GM21515 (cell line): ENCODE data around the gene SMAP1.

Experiments used
- ATAC-seq: cut with Tn5 transposase; IDR thresholded peaks from one replicate; pipeline ENCODE4 v1.9.1; 2021; ENCODE audit not compliant: unreplicated experiment

The SMAP1 gene

DNA sequence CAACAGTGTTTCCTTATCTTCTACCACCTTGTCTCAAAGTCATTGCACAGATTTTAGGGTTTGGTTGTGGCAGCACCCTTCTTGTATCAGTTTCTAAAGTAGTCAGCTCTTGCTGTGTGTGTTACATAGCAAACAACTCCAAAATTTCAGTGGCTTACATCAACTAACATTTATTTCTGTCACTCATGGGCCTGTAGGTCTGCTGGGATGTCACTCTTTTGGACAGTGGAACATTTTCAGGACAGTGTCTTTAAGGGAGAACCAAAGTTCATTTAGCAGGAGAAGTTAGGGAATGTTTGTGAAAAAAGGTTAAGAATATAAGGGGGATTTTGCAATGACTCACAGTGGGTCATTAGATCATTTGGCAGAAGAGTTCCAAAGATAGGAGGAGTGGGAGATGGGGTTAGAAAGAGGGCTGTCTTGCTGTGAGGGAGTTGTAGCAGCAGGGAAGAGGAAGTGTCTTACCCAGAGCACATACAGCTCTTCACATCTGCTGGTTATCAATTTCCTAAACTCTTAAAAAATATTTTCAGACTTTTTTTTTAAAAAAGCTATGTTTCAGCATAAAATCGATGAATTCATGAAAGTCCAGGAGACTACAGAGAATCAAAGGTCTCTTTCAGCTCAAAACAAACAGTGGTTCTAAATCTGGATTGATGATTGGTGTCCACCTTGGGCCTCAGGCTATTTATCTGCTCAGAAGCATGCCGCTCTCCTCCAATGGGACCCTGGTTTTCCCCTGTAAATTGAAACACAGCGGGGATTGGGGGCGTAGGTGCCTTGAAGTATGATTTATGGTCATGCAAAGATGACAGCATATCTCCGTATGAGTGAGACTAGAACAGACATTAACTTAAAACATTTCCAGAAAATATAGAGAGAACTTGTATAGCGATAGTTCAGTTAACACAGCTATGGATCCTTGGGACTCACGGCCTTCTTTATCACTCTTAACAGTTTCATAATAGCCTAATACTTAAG, 171.9 kb downstream of the SMAP1 start:
- no peak for ATAC-seq

GRCh38 chr6:70841112-70841511, 173.4 kb downstream of the SMAP1 start:
- no peak for ATAC-seq

DNA sequence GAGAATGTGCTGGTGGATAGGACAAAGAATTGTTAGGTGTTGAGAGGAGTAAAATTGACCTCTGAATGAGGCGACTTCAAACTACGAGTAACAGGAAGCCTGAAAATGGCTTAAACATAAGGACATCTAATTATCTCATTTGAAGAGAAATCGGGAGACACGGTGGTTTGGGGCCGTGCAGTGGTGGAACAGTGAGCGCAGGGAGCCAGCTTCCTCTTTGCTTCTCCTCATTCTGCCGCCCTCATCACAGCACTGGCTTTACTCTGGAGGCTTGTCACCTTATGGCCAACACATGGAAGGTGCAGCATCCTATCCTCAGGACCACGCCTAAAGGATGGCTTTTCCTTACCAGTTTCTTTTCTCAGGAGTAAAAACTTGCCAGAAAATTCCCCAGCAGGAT, 174.9 kb downstream of the SMAP1 start:
- ATAC-seq = no peak

- ATAC-seq = no peak
Measured at GRCh38 chr6:70843328-70843918, 175.7 kb downstream of the SMAP1 start.

DNA sequence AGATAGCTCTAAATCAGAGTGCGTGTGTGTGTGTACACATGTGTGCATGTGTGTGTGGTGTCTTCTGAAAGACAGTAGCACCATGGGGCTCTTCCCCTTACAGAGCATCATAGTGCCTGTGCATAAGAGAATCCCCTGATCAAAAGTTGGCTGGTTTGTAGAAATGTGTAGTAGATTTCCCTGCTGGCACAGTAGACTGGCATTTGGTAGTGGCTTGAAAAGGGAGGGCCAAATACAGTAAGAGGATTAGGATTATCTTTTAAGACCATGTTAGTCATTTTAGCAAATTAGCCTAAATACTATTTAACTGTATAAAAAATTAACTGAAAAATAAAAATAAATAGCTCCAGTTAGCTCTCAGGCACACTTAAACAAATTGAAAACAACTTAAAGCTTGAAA, 176.6 kb downstream of the SMAP1 start:
- ATAC-seq = no peak

DNA sequence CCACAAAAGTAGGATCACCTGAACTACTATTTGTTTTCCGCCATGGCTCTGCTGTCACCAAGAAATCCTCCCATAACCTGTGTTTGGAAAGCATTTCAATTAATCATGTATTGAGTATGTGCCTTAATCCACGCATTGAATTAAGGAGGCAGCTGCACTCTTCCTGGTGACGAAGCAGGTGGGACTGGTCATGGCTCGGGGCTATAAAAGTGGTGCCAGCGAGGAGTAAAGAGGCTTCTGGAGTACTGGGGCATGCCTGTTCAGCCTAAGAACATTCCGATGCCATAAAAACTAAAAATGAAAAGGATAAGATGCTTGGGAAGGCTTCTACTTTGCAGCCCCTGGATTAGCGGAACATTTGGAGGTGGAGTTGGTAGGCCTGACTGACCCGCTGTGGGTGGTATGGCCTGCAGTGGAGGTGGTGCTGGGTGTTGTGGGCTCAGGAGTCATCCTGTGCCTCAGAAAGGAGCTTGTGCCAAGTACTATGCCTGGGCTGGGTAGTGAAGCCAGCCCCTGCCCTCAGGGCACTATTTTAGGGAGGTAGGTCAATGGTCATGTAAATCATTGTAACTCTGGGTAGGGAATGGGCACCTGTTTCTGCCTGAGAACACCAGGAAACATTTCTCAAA, 178.6 kb downstream of the SMAP1 start:
- ATAC-seq = no peak

- ATAC-seq = no peak
Measured at GRCh38 chr6:70847106-70848084, 179.7 kb downstream of the SMAP1 start.

- ATAC-seq = no peak
Measured at GRCh38 chr6:70849348-70850069, 181.8 kb downstream of the SMAP1 start.

DNA sequence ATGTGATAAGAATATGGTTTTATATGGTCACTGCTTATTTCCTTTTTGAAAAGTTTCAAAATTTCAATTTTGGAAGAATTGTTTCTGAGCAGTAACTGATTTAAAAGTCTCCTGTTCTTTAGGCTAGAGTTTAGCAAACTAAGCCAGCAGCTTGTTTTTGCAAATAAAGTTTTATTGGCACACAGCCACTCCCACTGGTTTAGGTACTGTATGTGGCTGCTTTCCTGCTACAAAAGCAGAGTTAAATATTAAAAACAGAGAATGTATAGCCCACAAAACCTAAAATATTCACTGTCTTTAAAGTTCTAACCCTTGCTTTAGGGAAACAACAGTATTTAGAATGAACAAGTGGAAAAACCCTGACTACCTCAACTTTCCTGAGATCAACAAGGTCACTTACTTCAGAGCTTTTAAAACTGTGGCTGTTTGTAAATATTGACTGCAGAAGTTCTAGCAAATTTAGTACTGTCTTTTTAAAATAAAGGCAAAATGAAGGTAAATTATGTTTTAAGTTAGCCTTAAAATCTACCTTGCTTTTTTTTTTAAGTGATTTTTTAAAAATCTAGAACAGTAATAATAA, 185.1 kb downstream of the SMAP1 start:
- no peak for ATAC-seq

DNA sequence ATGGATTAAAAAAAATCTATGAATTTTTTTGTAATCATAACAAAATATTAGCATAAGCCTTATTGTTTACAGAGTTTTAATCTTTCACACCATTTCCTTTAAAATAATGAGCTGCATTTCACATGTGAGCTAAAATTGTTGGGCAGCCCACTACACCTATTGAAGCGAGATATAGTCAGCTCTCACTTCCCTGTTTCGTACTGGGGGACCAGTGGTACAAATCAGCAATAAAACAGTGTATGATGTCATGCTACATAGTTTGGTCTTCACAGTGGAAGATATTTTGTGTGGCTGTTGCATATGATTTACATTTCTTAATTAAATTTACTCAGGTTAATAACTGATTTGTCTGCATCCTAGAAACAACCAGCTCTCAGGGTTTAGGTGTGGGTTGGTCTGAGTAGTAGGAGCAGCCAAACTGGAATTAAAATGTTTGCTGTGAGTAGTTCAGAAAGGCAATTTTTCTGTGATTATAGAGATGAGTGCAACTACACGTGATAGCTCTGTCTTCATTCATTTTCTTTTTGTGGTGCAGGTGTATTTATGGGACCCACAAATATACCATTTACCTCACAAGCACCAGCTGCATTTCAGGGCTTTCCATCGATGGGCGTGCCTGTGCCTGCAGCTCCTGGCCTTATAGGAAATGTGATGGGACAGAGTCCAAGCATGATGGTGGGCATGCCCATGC, 189.8 kb downstream of the SMAP1 start:
- ATAC-seq = peak; percentile 100

- ATAC-seq = no peak
Measured at GRCh38 chr6:70860045-70860444, 192.4 kb downstream of the SMAP1 start.

DNA sequence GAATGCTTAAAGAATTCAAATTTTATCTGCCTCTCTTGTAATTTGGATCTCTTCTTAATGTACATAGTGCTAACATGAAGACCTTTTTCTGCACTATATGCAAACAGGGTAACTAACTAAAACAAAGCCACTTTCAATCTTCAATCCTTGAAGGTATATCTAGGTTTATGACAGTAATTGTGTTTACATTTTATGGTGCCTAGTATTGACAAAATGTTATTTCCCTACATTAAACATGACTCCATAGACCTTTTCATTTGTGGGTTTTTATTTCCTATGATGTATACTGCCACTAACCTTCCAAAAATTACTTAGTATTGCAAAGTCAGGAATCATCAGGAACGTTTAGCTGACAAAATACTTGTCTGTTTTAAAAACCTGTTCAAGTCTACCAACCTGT, 193.2 kb downstream of the SMAP1 start:
- ATAC-seq = no peak

DNA sequence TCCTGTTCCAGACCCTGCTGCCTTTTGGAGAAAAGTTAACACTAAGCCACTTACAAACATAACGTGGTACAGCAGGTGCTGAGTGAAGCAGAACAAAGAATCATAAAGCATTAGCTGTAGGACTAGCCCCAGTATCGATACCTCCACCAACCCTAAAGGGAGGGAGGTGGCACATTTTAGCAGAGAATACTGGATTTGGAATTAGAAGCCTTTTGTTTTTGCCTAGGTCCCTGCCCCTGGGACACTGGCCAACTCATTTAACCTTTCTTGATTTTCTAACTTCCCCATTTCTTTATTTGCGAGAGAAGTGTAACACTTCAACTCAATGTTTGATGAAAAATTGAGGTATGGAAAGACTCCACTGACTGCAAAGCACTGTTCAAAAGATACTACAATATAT, 195.7 kb downstream of the SMAP1 start:
- ATAC-seq = no peak

GRCh38 chr6:70864401-70864800, 196.7 kb downstream of the SMAP1 start:
- no peak for ATAC-seq

- no peak for ATAC-seq
Measured at GRCh38 chr6:70872469-70872868, 204.8 kb downstream of the SMAP1 start.

DNA sequence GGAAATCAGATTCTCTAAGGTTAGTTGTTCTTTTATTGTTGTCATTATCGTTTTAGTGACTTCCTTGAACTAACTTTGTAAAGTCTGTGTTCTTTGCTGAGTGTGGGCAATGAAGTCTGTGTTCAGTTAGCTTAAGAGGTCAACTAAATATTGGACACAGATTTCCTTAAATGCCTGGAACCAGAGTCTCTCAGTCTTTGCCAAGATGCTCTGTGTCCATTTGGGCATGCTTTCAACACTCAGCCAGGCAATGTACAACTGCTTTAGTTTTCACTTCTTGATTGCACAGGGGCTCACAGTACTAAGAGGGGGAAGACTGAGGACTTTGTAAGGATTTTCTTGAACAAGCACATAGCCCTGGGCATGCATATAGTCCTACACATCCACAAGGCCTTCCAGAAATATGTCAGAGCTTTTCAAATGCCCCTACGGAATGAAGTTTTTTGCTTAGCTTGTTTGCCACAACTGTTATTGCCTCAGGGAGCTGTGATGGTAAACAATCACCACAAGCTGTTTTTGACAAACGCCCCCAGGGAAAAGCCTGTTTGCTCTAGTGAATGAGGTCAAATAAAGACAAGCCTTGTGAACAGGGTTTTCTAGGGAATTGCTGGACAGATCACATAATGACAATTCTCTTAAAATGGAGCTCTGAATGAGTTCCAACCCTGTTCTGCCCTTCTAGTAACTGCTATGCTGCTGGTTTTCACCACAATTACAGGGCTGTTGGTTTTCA, 206.7 kb downstream of the SMAP1 start:
- no peak for ATAC-seq

- ATAC-seq = no peak
Measured at GRCh38 chr6:70879496-70879895, 211.8 kb downstream of the SMAP1 start.
